IPS-NIHi7 (cell line): Measurements from ENCODE around the gene NR2C2.
"Not testable (repeated sequence)": the region's sequence is repeated elsewhere in the genome, so short reads cannot be mapped to it uniquely, and the experiment has no call there.

Experiments used
- DNase-seq: peaks from one replicate; pipeline ENCODE4 v3.0.0; 2012; ENCODE audit warnings: mixed read lengths; ENCODE audit errors: extremely low spot score

The NR2C2 gene

DNA sequence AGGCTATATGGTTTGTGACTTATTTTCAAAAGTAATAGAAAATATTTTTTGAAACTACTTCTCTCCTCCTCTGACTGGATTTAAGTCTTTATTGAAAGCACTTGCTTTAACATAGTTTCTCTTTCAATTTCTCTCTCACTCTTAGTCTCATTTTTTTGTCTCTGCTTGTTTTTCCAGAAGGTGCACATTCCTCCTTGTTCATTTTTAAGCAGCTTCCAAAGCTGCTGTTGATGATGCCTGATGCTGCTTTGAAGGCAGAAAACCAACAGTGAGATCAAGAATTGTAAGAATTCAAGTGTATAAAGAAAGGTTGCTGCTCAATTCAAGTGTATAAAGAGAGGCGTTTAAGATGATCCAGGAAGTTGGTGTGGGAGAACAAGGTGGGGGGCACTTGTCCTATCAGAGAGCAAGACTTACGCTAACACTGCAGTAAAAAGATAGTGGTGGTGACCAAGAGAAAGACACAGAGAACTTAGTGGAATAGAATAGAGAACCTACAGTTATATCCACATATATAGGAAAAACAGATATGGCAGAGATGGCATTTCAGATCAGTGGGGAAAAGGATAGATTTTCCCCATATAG lies 12.1 kb downstream of the NR2C2 start:
- DNase-seq, result no peak

DNA sequence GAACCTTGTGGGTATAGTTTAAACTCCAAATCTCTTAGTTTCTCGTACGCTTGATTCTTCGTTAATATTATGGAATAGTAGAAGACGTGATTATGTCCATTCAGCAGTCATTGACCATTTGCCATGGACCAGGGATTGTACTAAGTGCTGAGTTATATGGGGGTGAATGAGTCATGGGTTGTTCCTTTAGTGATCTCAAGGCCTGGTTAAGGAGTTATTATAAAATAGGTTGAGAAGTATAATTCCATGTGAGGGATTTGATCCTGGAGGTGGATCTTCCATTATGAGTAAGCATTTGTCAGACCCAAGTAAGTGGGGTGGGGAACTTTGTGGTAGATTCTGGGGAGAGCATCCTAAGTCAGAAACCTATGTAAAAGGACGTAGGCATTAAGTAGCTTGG lies 15.4 kb downstream of the NR2C2 start:
- DNase-seq, result no peak

DNA sequence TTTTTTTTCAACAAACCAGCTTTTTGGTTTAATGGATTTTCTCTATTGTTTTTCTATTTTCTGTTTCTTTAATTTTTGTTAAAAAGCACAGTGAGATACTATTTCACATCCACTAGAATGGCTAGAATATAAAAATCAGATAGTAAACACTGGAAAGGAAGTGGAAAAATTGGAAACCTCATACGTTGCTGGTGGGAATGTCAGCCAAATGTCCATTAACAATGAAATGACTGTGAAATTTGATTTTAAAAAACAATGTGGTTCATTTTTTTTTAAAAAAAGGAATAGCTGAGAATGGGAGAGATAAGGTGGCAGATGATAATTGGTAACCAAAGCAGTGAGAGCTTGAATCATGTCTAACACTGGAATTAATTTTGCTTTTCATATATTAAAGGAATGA lies 19.9 kb downstream of the NR2C2 start:
- no peak for DNase-seq

DNA sequence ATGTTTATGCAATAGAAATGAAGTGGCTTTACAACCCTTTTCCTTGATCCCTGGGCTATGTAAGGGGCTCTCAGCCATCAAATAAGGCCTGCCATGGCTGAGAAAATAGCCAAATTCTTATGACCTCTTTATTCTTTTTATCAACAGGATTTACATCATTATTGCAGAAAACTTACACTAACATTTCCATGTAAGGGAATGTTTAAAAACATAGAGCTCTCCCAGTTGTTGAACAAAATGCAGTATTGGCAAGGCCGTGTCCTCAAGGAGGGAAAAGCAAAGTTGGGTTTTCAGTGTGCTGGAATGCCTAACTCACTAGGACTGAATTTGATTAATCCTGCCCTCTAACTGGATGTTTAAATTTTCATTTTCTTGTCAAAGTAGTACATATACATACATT lies 22.3 kb downstream of the NR2C2 start:
- DNase-seq, result no peak

DNA sequence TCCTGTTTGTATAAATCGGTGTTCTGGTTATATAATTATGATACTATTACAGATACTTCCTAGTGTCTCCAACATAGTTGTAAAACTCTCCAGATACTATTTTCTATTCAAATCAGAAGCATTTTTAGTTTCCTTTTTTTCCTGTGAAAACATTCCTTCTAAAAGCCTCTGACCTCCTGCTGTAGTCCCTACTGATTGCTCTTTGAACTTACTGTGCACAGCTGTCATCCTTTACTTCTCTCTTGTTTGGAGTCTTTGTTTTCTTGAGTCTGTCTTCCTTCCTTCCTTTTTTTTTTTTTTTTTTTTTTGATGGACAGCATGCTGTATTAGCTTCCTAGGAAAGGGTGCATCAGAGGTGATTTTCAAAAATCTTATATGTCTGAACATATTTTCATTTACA lies 28.9 kb downstream of the NR2C2 start:
- no peak for DNase-seq

DNA sequence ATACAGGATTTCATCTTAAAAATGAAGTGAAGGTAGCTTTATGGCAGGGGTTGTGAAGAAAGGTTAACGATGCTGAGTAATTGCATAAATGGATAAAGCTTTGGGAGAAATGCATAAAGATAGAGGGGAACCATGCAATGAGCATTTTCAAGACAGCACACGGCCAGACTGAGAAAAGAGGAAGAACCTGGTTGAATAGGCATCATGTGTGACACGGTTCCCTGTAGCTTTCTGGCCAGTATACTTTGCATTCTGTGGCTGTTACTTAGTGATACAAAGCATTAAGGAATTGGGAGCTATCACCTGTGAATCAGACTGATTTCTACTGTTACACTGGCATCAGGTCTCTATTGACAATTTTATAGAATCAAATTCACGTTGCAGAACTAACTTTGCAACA lies 33.3 kb downstream of the NR2C2 start:
- no peak for DNase-seq

DNA sequence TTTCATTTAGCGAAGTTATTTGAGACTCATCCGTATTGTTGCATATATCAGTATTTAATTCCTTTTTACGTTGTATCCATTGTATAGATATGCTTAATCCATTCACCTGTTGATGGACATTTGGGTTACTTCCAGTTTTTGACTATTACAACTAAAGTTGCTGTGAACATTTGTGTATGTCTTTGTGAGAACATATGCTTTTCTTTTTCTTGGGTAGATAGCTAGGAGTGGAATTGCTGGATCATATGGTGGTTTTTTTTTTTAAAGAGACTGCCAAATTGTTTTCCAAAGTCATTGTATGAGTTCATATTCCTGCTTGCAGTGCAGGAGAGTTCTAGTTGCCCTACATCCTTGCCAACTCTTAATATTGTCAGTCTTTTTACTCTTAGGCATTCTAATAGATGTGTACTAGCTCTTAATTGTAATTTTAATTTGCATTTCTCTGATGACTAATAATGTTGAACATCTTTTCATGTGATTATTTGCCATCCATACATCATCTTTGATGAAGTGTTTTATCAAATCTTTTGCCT lies 37.3 kb downstream of the NR2C2 start:
- no peak for DNase-seq

DNA sequence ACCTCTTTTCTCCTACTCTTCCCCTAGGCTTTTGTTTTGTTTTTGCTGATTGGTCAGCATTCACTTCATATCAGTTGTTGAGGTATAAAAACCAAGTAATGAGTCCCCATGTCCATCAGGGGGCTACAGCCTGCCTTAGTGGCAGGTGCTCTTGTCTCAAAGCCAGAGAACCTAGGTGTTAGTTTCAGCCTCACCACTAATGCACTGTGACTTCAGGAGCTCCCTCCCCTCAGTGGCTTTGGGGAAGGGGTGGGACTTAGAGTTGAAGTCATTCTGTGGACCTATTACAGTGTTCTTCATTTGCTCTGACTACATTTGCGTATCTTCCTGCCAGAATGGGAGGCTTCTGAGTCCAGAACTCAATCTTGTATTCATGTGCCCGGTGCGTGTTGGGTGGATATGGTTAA lies 41.6 kb downstream of the NR2C2 start:
- peak; percentile 69 for DNase-seq

DNA sequence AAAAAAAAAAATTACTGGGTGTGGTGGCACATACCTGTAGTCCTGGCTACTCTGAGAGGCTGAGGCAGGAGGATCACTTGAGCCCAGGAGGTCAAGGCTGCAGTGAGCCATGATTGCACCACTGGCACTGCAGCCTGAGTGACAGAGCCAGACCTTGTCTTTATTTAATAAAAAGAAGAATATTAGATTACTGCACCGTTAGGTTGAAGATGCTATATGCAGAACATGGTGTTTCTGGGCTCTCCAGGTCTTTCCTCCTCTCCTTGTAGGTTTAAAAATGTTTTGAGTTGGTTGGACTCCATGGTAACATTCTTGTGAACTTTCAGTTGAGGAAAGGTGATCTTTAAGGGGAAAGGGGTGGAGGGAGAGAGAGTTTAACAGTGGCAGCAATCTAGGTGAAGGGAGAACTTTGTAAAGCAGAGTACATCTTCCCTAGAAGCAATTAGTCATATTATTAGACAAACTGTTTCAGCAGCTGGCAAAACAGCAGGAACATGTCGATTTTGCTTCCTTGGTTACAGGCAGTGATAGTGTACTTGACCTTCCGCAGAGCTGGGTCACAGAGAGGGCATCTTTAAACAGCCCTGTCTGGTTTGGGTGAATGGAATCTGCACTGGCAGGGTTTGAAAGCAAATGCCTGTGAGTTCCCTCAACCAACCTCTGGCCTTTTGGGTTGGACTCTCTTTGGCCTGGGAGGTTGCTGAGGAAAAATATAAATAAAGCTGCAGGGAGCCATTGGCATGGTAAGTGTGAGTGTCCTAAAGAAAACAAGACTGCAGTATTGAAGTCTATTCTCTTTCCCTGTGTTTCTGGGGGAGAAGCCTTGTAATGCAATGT lies 42.8 kb downstream of the NR2C2 start:
- peak; percentile 29 for DNase-seq

DNA sequence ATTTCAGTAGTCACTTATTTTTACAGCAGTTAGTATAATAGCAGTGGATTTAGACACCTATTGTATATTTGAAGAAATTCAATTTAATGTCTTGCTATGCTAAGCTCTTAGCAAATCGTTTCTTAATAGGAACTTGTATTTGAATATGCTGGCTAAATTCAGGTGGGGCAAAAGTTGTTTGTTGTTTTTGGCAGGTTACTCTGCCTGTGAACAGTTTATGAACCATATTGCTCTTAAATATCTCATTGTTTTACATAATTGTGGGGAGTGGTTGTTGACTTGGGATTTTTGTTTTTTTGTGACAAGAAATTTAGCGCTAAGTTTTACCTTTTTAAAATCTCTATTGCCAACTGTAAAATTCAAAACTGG lies 43.4 kb downstream of the NR2C2 start:
- DNase-seq, result no peak

DNA sequence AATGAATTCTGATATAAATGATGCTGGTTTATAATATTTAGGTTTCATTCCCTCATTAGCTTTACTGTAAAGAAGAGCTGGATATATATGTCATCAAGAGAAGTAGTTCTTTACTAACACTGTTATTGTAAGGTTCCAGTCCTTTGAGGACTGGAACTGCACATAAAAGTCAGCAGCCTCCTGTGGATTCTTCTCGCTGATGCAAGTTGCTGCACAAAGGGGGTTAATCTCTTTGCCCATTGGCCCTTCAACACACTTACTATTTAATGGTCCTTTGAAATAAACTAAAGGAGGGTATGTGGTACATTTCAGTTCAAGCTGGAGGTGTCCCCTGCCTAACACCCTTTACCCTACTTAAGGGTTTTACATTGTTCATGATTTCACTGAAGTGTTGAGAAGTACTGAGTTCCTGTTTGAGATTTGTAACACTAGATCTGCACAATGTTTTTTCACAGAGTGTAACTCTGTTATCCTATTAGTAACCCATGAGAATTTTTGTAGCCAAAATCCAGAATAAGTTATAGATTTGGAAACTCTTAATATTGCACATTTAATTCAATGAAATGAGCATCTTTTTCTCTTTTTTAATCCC lies 43.9 kb downstream of the NR2C2 start:
- DNase-seq, result no peak

DNA sequence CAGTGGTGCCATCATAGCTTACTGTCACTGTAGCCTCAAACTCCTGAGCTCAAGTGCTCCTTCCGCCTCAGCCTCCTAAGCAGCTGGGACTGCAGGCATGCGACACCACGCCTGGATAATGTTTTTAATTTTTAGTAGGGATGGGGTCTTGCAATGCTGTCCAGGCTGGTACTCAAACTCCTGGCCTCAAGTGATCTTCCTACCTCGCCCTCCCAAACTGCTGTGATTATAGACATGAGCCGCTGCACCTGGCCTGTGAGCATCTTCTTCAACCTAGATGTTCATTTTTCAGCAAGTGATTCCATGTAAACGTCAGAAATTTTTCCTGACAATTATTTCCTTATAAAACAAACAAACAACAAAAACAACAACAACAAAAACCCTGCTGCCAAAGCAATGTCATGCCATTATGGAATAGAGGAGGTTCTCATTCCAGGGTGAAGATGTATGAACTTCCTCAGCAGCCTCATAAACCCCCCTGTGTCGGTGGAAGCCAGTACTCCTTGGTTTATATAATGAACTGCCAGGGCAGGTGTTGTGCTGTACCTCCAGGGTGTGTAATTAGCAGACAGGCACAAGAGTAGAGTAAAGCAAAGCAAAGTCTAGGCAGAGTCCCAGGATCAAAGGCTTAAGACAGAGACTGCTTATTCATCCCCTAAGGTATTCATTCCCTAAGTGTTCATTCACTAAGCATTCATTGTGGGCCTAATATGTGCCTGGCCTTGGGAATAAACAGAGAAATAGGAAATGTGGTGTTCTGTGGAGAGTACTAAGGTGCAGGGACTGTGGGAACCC lies 44.6 kb downstream of the NR2C2 start:
- no peak for DNase-seq

DNA sequence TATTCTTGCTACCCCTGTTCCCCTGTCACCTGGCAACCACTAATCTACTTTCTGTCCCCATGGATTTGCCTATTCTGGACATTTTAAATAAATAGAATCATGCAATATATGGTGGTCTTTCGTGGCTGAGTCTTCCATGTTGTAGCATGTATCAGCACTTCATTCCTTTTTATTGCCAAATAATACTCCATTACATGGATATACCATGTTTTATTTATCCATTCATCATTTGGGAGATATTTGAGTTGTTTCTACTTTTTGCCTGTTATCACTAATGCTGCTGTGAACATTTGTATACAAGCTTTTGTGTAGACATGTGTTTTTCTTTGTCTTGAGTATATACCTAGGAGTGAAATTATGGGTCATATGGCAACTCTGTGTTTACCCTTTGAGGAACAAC lies 50.6 kb downstream of the NR2C2 start:
- DNase-seq, result no peak

DNA sequence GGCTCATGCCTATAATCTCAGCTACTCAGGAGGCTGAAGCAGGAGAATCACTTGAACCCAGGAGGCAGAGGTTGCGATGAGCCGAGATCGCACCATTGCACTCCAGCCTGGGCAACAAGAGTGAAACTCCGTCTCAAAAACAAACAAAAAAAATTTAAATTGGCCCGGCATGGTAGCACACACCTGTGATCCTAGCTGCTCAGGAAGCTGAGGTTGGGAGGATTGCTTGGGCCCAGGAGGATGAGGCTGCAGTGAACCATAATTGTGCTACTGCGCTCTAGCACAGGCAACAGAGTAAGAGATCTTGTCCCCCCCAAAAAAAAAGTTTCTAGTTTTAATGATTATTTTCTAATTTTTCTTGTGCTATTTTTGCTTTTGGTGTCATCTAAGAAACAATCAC lies 51.8 kb downstream of the NR2C2 start:
- DNase-seq, result not testable (repeated sequence)

DNA sequence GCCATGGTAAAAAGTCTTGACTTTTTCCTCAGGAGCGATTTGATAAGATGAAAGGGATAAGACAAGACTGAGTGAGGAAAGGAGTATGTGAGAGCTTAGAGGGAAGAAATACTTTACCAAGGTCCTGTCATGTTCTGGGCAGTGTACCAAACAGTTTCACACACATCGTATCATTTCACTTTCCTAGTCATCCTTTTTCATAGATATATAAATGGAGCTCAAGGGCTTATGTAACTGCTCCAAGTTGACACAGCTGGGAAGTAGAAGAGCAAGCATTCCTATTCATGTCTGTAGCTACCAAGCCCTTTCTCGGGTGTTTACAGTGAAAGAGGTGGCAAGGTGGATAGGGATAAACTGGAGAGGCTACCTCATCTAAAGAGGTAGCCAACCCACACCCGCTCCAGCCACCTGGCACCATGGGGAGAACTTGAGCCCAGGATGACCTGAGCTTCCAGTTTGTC lies 60.3 kb downstream of the NR2C2 start:
- no peak for DNase-seq

DNA sequence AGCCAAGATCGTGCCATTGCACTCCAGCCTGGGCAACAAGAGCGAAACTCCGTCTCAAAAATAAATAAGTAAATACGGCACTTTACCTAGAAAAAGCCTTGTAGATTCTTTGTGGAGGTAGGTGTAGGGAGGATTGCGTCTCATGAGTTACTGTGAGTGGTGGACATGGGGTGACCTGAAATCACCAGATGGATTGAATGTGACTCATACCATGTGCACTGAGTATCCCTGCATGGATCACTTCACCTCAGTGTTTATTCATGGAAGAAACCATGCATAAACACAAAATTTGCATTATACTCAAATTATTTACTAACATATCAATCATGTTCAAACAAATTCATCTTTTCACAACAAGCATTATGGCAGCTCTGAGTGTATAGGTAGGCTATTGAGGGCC lies 61.8 kb downstream of the NR2C2 start:
- DNase-seq, result no peak

DNA sequence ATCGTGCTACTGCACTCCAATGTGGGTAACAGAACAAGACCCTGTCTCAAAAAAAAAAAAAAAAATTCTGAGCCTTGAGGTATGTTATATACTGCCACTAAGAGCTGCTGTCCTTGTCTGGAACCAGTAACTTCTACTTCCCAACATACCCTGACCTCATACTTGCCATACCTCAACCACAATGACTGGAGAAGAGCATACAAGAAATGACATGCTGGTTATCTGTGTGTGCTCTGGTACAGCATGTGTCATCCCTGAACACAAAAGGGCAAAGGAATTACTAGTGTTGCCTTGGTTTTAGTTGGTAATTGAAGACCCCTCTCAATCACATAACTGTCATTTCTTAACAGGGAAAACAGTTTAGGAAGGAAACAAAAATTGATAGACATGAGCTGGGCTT lies 63.3 kb downstream of the NR2C2 start:
- DNase-seq, result no peak

DNA sequence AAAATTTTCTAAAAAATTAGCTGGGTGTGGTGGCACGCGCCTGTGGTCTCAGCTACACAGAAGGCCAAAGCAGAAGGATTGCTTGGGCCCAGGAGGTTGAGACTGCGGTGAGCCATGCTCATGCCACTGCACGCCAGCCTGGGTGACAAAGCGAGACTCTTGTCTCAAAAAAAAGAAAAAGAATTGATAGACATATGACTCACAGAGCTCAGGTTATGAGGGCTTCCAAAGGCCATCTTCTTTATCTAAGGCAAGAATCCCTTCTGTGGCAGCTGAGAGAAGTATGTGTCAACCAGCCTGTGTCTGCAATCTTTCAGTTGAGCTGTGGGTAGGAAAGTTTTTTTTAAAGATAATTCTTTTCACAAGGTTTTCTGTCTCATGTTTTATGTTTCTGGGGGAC lies 63.8 kb downstream of the NR2C2 start:
- DNase-seq, result no peak

DNA sequence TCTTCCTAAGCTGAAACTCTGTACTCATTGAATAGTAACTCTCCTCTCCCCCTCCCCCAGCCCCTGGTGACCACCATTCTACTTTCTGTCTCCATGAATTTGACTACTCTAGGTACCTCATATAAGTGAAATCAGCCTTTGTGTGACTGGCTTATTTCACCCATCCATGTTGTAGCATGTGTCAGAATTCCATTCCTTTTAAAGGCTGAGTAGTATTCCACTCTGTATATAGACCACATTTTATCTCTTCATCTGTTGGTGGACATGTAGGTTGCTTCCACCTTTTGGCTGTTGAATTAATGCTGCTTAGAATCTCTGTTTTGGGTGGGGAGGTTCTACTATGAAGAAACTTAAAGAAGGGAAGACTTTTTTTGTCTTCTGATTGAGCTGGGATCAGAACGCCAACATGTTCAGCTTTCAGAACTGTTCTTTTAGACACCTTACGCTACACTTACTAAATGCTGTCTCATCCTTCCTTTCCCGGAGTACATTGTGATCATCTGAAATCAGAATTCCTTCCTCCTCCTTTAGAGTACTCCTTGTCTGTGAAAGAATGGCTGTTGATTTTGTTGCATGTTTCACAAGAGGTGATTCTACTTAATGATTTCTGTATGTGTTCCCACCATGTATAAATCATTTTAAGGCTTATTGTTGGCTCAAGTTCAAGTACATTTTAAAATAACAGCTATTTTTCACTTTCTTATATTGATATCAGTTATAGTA lies 67.4 kb downstream of the NR2C2 start:
- no peak for DNase-seq

DNA sequence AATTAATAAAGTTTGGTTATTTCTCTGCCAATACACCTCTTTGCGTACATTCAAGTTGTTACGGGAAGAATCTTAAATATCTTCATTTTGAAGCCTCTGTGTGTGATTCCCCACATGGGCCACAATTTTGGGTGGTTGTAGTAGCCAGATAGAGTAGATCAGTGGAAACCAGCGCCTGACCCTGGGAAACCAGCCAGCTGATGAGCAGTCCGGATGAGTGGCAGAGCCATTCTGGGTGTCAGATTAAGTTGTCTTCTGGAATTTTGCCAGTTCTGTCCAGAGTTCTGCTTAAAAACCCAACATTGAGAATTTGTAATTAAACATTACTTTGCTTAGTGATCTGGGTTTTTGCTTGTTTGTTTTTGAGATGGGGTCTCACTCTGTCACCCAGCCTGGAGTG lies 68.1 kb downstream of the NR2C2 start:
- peak; percentile 2 for DNase-seq

DNA sequence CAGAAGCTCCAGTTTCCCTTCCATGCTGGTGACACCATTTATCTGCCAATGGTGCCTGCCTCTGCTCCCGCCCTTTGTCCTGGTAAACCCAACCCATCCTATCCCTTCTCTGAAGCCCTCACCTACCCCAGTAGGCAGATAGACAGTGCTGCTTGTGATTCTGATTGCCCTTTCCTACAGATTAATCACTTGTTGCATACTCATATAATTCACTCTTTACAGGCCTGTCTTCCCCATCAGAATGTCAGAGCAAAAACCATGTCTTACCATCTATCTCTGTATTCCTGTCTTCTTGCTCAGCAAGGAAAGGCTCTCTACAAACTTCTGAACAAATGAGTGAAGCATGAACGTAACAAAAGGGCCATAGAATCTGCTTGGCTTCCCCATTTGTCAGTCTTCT lies 69.8 kb downstream of the NR2C2 start:
- peak; percentile 3 for DNase-seq
